RWPE2 (cell line): ENCODE measurements around the gene ZFP57.

ENCODE experiments used
- ATAC-seq: fragments of 200-7000 bp; cut with Tn5 transposase; 3 replicates; pipeline ENCODE4 v1.9.1; 2021; ENCODE audit warnings: low read depth
- DNase-seq: peaks from one replicate; pipeline ENCODE4 v3.0.0-alpha.2; 2020; ENCODE audit warnings: low spot score
- H3K27ac ChIP-seq: fragments of 450-650 bp; 2 replicates; pipeline ENCODE4 v1.5.1; 2017; ENCODE audit warnings: mild to moderate bottlenecking; ENCODE audit not compliant: poor library complexity, severe bottlenecking
- H3K27me3 ChIP-seq: fragments of 250-450 bp; sonication (Bioruptor Pico); 2 replicates; pipeline ENCODE4 v1.5.1; 2021; ENCODE audit warnings: mild to moderate bottlenecking, moderate library complexity; ENCODE audit not compliant: insufficient read depth, poor library complexity, severe bottlenecking
- H3K36me3 ChIP-seq: fragments of 250-450 bp; sonication (Bioruptor Pico); 2 replicates; pipeline ENCODE4 v1.5.1; 2020; ENCODE audit warnings: low read depth, mild to moderate bottlenecking, moderate library complexity
- H3K4me1 ChIP-seq: fragments of 250-450 bp; sonication (Bioruptor Pico); 2 replicates; pipeline ENCODE4 v1.5.1; 2021; ENCODE audit warnings: mild to moderate bottlenecking, moderate library complexity; ENCODE audit not compliant: insufficient read depth, poor library complexity, severe bottlenecking
- H3K4me3 ChIP-seq: fragments of 250-450 bp; sonication (Bioruptor Pico); 2 replicates; pipeline ENCODE4 v1.5.1; 2021; ENCODE audit warnings: mild to moderate bottlenecking, moderate library complexity; ENCODE audit not compliant: severe bottlenecking
- H3K9me3 ChIP-seq: fragments of 250-450 bp; sonication (Bioruptor Pico); 2 replicates; pipeline ENCODE4 v1.5.1; 2021; ENCODE audit warnings: mild to moderate bottlenecking, moderate library complexity; ENCODE audit not compliant: severe bottlenecking
- CTCF ChIP-seq: fragments of 450-650 bp; IDR thresholded peaks from one replicate; pipeline ENCODE4 v1.5.1; 2017; ENCODE audit warnings: mild to moderate bottlenecking, moderate library complexity; ENCODE audit not compliant: poor library complexity, severe bottlenecking

The ZFP57 gene

DNA sequence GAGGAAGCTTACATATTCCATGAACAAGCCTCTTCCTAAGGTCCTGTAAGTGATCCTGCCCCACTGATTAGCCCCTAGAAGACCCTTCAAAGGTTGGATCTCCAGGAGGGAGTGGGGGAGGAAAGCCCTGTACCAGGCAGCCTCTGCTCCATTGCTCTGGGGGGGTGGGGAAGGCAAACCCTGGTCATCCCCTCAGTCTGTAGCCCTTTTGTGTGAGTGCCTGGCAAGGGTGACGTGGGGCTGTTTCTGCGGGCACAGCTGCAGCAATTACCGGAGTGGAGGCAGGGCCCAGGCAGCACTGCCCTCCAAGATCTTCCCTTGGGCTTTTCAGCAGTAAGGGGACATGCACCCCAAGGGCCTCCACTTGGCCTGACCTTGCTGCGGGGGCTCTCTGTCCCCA, 24.2 kb downstream of the ZFP57 start, which contains the start of gene MOG:
TSS of gene MOG (plus strand) at position 295 of the 400 bp plus-strand sequence. CDS start 118 bp downstream, outside the sequence.
- Histone ChIP-seq H3K27me3 (no peaks in the 10 kb centered on the region), H3K4me3 (no peak within 1 kb of the TSS), H3K27ac (no peak within 1 kb of the TSS), H3K9me3 (no peaks in the 10 kb centered on the region), H3K4me1 (no peaks in the 10 kb centered on the region), H3K36me3 (no peaks in the 10 kb centered on the region)
- TF ChIP-seq CTCF: no peak
- no peak for DNase-seq
- ATAC-seq: no peak

GRCh38 chr6:29656157-29656556, 24.8 kb downstream of the ZFP57 start:
- DNase-seq (no peak), ATAC-seq (no peak)
- no peak overlapping the region for H3K27ac ChIP-seq
- no peaks in the 10 kb centered on the region for H3K27me3 ChIP-seq
- no peak for TF ChIP-seq CTCF
- H3K4me1 ChIP-seq: no peaks in the 10 kb centered on the region
- no peaks in the 10 kb centered on the region for H3K9me3 ChIP-seq
- H3K36me3 ChIP-seq: no peaks in the 10 kb centered on the region
- no peak overlapping the region for H3K4me3 ChIP-seq

DNA sequence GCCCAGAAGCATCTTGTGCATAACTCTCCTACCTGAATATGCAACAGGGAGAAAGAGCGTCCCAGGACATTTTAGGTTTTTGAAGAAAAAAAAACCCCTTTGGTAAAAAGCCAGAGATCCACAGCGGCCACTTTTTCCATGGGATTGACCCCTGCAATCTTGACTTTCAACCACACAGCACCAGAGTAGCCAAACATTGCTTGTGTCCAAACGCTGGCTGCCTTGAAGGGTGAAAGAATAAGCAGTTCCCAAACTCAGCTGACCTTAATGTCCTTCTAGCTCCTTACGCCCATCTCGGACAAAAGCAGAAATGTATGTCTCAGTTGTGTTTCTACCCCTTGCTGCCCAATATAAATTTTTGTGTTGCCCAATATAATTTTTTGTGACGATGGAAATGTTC, 25.3 kb downstream of the ZFP57 start:
- no peak overlapping the region for H3K27ac ChIP-seq
- no peak for TF ChIP-seq CTCF
- DNase-seq (no peak), ATAC-seq (no peak)
- H3K4me3 ChIP-seq: no peak overlapping the region
- no peaks in the 10 kb centered on the region for H3K9me3 ChIP-seq
- no peaks in the 10 kb centered on the region for H3K27me3 ChIP-seq
- no peaks in the 10 kb centered on the region for H3K4me1 ChIP-seq
- no peaks in the 10 kb centered on the region for H3K36me3 ChIP-seq

- no peaks in the 10 kb centered on the region for H3K27me3 ChIP-seq
- DNase-seq: no peak
These were observed 27.4 kb downstream of the ZFP57 start for GRCh38 chr6:29653452-29654038.

More at GRCh38 chr6:29653452-29654038, 27.4 kb downstream of the ZFP57 start:
- peak; percentile 95 for TF ChIP-seq CTCF
- Histone ChIP-seq H3K4me1 (peaks cover 3% of the 10 kb centered on the region), H3K27ac (no peak overlapping the region), H3K4me3 (no peak overlapping the region), H3K9me3 (no peaks in the 10 kb centered on the region), H3K36me3 (no peaks in the 10 kb centered on the region)
- ATAC-seq: no peak; the same call in 2 of the 3 replicates
